Endodermal cell (in vitro differentiated cells): ENCODE measurements around the gene GPC6. TPM values are rescaled to one million over a fixed set of nuclear protein-coding genes. Genes with fewer than 3 reads are reported as not detected.

Experiments used
- DNase-seq: peaks from one replicate; pipeline ENCODE4 v3.0.0-alpha.2; 2017
- H3K27ac ChIP-seq: 2 replicates; pipeline ENCODE4 v1.5.1; 2013; ENCODE audit warnings: mild to moderate bottlenecking, low read depth, low read length, moderate library complexity
- H3K27me3 ChIP-seq: 2 replicates; pipeline ENCODE4 v1.6.1; 2013; ENCODE audit warnings: mild to moderate bottlenecking, low read length, moderate library complexity; ENCODE audit not compliant: insufficient read depth, control insufficient read depth, poor library complexity, severe bottlenecking
- H3K36me3 ChIP-seq: 2 replicates; pipeline ENCODE4 v1.7.0; 2013; ENCODE audit warnings: mild to moderate bottlenecking, low read length, moderate library complexity; ENCODE audit not compliant: control insufficient read depth, insufficient read depth
- H3K4me1 ChIP-seq: one replicate; pipeline ENCODE4 v1.7.0; 2013; ENCODE audit warnings: low read length; ENCODE audit not compliant: control insufficient read depth, insufficient read depth
- H3K4me3 ChIP-seq: 2 replicates; pipeline ENCODE4 v1.5.1; 2013; ENCODE audit warnings: mild to moderate bottlenecking, low read length, moderate library complexity
- H3K9ac ChIP-seq: 2 replicates; pipeline ENCODE4 v1.6.1; 2013; ENCODE audit warnings: mild to moderate bottlenecking, low read length, moderate library complexity; ENCODE audit not compliant: poor library complexity, severe bottlenecking; ENCODE audit errors: extremely low read depth
- H3K9me3 ChIP-seq: 2 replicates; pipeline ENCODE4 v1.6.1; 2013; ENCODE audit warnings: mild to moderate bottlenecking, low read length, moderate library complexity; ENCODE audit not compliant: control insufficient read depth
- H3K27ac Mint-ChIP-seq: 2 replicates; pipeline ENCODE4 v1.8.0; 2020; ENCODE audit warnings: mixed read lengths
- H3K27me3 Mint-ChIP-seq: 2 replicates; pipeline ENCODE4 v1.8.0; 2021; ENCODE audit warnings: mild to moderate bottlenecking, mixed read lengths; ENCODE audit not compliant: insufficient read depth
- H3K36me3 Mint-ChIP-seq: 2 replicates; pipeline ENCODE4 v1.8.0; 2020; ENCODE audit warnings: low read depth, mixed read lengths
- H3K4me1 Mint-ChIP-seq: 2 replicates; pipeline ENCODE4 v1.8.0; 2020; ENCODE audit warnings: mixed read lengths
- H3K4me3 Mint-ChIP-seq: 2 replicates; pipeline ENCODE4 v1.8.0; 2020; ENCODE audit warnings: mild to moderate bottlenecking, moderate library complexity, mixed read lengths
- H3K9me3 Mint-ChIP-seq: 2 replicates; pipeline ENCODE4 v1.8.0; 2020; ENCODE audit warnings: mild to moderate bottlenecking, mixed read lengths
- CTCF ChIP-seq: fragments of 200-600 bp; sonication (generic); conservative IDR thresholded peaks from 2 replicates; pipeline ENCODE4 v1.5.0; 2021; ENCODE audit warnings: antibody characterized with exemption, mild to moderate bottlenecking
- WGBS, 2 experiments: methylation state at CpG; one replicate each; pipeline versions ENCODE4 v1.1.5 to v1.1.7; 2013; ENCODE audit warnings: missing lambda C conversion rate in 2 of 2, mixed read lengths in 1 of 2; ENCODE audit not compliant: insufficient coverage in 1 of 2, insufficient read length in 1 of 2; 5-methylcytosine and 5-hydroxymethylcytosine counted together
- total RNA-seq, 2 donors: library from RNA; stranded (reverse); fragmentation: NEBNext Ultra II Directional in 1 of 2; extraction: Animal tissue kit (Norgen Biotek cat#: 25700) in 1 of 2; gene quantifications; 2 replicates in 1 of 2; 3 replicates in 1 of 2; pipeline ENCODE4 v1.2.1, GENCODE V29; 2021

GPC6 gene
- total RNA-seq, 2 donors from 2014 or later: 69.6 to 80.4 TPM

- Mint-ChIP-seq H3K36me3 (no peaks in the 10 kb centered on the region), H3K27ac (no peak overlapping the region), H3K9me3 (no peaks in the 10 kb centered on the region), H3K4me1 (peaks cover 8% of the 10 kb centered on the region), H3K4me3 (no peak overlapping the region), H3K27me3 (no peaks in the 10 kb centered on the region)
- no peaks in the 10 kb centered on the region for H3K36me3 ChIP-seq
- no peak overlapping the region for H3K27ac ChIP-seq
- no peak for TF ChIP-seq CTCF
- H3K4me1 ChIP-seq: no peaks in the 10 kb centered on the region
- H3K9me3 ChIP-seq: no peaks in the 10 kb centered on the region
- DNase-seq: no peak
- H3K4me3 ChIP-seq: no peak overlapping the region
- no peak overlapping the region for H3K9ac ChIP-seq
- no peaks in the 10 kb centered on the region for H3K27me3 ChIP-seq
- 94 to 100% methylated on average over 1 to 3 of the region's 3 CpGs for WGBS, 2 experiments
These were observed 447.3 kb downstream of the GPC6 start for GRCh38 chr13:93673885-93674284.

GRCh38 chr13:93674337-93674755, 447.7 kb downstream of the GPC6 start:
- no peaks in the 10 kb centered on the region for H3K27me3 Mint-ChIP-seq
- TF ChIP-seq CTCF: no peak
- H3K4me3 ChIP-seq: no peak overlapping the region
- no peak overlapping the region for H3K27ac ChIP-seq
- H3K9me3 Mint-ChIP-seq: no peaks in the 10 kb centered on the region
- H3K36me3 ChIP-seq: no peaks in the 10 kb centered on the region
- no peaks in the 10 kb centered on the region for H3K4me1 ChIP-seq
- no peak overlapping the region for H3K4me3 Mint-ChIP-seq
- DNase-seq: no peak
- 88 to 100% methylated on average over 1 to 3 of the region's 3 CpGs for WGBS, 2 experiments
- peaks cover 8% of the 10 kb centered on the region for H3K4me1 Mint-ChIP-seq
- H3K36me3 Mint-ChIP-seq: no peaks in the 10 kb centered on the region
- H3K9ac ChIP-seq: no peak overlapping the region
- H3K27ac Mint-ChIP-seq: no peak overlapping the region
- H3K9me3 ChIP-seq: no peaks in the 10 kb centered on the region
- no peaks in the 10 kb centered on the region for H3K27me3 ChIP-seq

- H3K4me3 ChIP-seq: peak overlapping the region; percentile 54
- H3K4me1 Mint-ChIP-seq: peaks cover 14% of the 10 kb centered on the region
- no peaks in the 10 kb centered on the region for H3K9me3 Mint-ChIP-seq
- H3K9ac ChIP-seq: no peak overlapping the region
- peaks cover 3% of the 10 kb centered on the region for H3K4me1 ChIP-seq
- DNase-seq: no peak
- TF ChIP-seq CTCF: no peak
- H3K4me3 Mint-ChIP-seq: no peak overlapping the region
- H3K27me3 ChIP-seq: no peaks in the 10 kb centered on the region
- 91% methylated on average over 2 of the region's 2 CpGs for WGBS, 2 experiments
- no peaks in the 10 kb centered on the region for H3K9me3 ChIP-seq
- H3K27ac Mint-ChIP-seq: no peak overlapping the region
- H3K36me3 ChIP-seq: no peaks in the 10 kb centered on the region
- no peak overlapping the region for H3K27ac ChIP-seq
- H3K27me3 Mint-ChIP-seq: no peaks in the 10 kb centered on the region
- H3K36me3 Mint-ChIP-seq: no peaks in the 10 kb centered on the region
These were observed 453.7 kb downstream of the GPC6 start for GRCh38 chr13:93680329-93680728.
